Measurements from ENCODE around the gene KIF19. TPM values are rescaled to one million over a fixed set of nuclear protein-coding genes. Genes with fewer than 3 reads are reported as not detected.

The KIF19 gene
- total RNA-seq, 4 donors from 2014 or later, result 0.12 to 0.76 TPM; not detected in 2

DNA sequence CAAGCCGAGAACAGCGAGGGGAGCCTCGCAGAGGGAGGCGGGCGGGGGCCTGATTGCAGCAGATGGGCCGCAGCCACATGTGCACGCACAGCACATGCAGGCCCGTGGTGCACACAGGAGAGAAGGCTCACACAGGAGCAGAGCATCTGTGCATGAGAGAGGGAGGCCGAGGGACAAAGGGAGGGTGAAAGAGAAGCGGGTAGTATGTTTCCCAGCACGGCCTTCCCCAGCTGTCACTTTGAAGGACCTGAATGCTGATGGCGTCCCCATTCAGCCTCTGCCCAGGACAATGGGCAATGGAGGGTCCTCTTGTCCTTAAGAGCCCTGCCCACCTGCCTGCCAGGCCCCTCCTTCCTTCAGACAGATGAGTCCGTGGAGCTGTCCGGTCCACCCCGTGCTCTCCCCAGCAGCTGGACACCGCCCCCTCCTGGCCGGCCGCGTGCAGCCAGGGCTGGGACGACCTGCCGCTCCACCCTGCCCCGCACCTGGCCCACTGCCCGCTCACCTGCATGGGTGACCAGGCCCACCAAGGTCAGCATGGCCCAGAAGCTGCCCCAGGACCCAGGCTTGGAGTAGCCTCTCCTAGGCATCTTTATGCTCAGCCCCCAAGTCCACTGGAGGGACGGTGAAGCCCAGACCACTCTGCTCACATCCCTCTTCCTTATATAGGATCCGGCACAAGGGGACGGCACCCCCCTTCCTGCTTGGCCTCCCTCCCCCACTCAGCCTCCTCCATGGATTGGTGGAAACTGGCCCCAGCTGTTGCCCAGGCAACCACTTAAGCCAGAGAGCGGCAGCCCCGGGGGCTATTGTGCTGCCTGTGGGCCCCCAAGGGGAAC, 35.4 kb downstream of the KIF19 start, which contains the start of gene BTBD17:
Gene BTBD17, minus strand, starts transcription at position 639 of the 839 bp plus-strand sequence. Its CDS starts 49 bp downstream, at position 590.
- DNase-seq, result no peak

DNA sequence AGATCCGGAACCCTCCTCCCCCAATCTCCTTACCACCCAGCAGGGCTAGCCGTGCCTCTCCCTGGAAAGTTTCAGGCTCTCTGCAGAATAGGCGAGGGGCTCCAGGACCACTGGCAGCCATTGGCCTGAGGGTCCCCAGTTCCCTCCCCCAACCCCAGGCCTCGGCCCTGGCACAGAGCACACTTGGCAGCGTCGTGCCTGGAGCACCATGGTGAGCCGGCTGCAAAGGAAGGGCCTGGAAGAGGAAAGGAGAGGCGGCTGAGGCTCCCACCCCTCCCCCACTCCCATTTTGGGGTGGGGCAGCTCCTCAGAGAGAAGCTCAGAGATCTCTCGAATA, 36.0 kb downstream of the KIF19 start:
- 7 to 17% methylated on average over 1 to 4 of the region's 9 CpGs for WGBS, 2 donors
- Histone ChIP-seq H3K9me3 (no peaks in the 10 kb centered on the region), H3K4me1 (peaks cover 0 to 25% (median 4%) of the 10 kb centered on the region in 3 donors), H3K4me3 (no peak overlapping the region), H3K27ac (no peak overlapping the region), H3K36me3 (no peaks in the 10 kb centered on the region), H3K27me3 (peaks cover 6 to 66% (median 15%) of the 10 kb centered on the region in 4 donors)
- TF ChIP-seq, protein P1, sequence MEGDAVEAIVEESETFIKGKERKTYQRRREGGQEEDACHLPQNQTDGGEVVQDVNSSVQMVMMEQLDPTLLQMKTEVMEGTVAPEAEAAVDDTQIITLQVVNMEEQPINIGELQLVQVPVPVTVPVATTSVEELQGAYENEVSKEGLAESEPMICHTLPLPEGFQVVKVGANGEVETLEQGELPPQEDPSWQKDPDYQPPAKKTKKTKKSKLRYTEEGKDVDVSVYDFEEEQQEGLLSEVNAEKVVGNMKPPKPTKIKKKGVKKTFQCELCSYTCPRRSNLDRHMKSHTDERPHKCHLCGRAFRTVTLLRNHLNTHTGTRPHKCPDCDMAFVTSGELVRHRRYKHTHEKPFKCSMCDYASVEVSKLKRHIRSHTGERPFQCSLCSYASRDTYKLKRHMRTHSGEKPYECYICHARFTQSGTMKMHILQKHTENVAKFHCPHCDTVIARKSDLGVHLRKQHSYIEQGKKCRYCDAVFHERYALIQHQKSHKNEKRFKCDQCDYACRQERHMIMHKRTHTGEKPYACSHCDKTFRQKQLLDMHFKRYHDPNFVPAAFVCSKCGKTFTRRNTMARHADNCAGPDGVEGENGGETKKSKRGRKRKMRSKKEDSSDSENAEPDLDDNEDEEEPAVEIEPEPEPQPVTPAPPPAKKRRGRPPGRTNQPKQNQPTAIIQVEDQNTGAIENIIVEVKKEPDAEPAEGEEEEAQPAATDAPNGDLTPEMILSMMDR (IDR thresholded peaks at IDR 0.05), result no peak
- TF ChIP-seq POLR2A (IDR thresholded peaks at IDR 0.05), result no peak
- no peak for DNase-seq
- intact Hi-C loops (cut with DNase I), result no loop called here

More for the DNA sequence above, 35.4 kb downstream of the KIF19 start, which contains the start of gene BTBD17:
- no peak within 1 kb of the TSS for H3K4me3 ChIP-seq
- H3K36me3 ChIP-seq, result no peaks in the 10 kb centered on the region
- no peaks in the 10 kb centered on the region for H3K9me3 ChIP-seq
- intact Hi-C loops (cut with DNase I), result no loop called here
- WGBS, 2 donors, result 40 to 52% methylated on average over 11 to 18 of the region's 28 CpGs
- peaks cover 12 to 71% (median 15%) of the 10 kb centered on the region in 4 donors for H3K27me3 ChIP-seq
- no peak within 1 kb of the TSS for H3K27ac ChIP-seq
- TF ChIP-seq, protein P1 (IDR thresholded peaks at IDR 0.05), result peak; percentile 25 to 65 (median 56)
- TF ChIP-seq POLR2A (IDR thresholded peaks at IDR 0.05), result no peak
- H3K4me1 ChIP-seq, result peaks cover 0 to 31% (median 10%) of the 10 kb centered on the region in 3 donors

DNA sequence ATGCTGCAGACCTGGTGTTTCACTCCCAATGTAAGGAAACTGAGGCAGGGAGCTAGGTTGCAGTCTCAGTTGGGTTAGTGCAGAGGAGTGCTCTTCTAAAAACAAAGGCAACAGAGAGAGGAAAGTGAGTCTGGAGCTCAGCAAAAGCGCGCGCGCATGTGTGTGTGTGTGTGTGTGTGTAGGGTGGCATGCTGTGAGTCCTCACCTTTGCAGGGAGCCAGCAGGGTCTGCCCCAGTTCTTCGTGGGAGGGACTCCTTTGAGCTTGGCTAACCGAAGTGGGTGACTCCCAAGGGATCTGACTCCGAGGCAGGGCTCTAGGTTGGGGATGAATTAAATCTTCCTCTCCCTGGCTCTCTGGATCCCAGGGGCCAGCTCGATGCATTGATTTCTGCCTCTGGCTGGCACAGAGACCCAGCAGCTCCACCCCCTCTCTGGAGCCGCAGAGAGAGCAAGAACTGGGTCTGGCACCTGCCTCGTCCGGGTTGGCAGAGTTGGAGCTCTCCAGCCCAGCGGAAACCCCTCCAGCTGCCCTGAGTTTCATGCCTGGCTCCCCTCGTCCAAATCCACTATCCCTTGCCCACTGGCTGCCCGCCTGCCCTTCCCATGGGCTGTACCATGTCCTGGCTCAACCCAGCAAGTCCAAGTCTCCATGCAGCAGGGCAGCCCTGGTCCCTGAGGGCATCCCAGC, 36.9 kb downstream of the KIF19 start:
- DNase-seq, result no peak
- Histone ChIP-seq H3K36me3 (no peaks in the 10 kb centered on the region), H3K27ac (no peak overlapping the region), H3K27me3 (peaks cover under 1 to 66% (median 7%) of the 10 kb centered on the region in 4 donors), H3K9me3 (no peaks in the 10 kb centered on the region), H3K4me3 (no peak overlapping the region), H3K4me1 (peaks cover 0 to 16% (median 0%) of the 10 kb centered on the region in 3 donors)
- 53 to 62% methylated on average over 3 to 11 of the region's 14 CpGs for WGBS, 2 donors
- TF ChIP-seq, protein P1 (IDR thresholded peaks at IDR 0.05), result no peak
- no peak for TF ChIP-seq POLR2A (IDR thresholded peaks at IDR 0.05)
- intact Hi-C loops (cut with DNase I), result no loop called here

DNA sequence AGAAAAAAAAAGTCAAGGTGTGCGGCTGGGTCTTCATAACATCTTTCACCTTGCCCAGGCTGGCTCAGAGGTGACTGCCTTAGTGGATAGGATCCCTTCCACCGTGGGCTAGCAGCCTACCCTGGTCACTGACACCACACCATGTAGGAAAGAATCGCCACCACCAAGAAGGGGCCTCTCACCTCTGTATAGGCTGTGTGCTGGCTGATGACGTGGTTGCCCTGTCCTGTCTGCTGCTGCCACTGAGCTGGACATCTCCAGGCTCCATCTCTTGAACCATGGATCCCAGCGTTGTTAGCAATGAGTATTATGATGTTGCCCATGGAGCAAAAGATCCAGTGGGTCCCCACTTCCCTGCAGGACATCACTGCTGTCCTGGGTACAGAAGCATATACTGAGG, 41.2 kb downstream of the KIF19 start, which contains the start of gene GPR142:
Gene GPR142, plus strand, starts transcription at position 301 of the 400 bp plus-strand sequence. CDS start 2,035 bp downstream, outside the sequence.
- no peaks in the 10 kb centered on the region for H3K36me3 ChIP-seq
- peaks cover 0 to 61% (median 0%) of the 10 kb centered on the region in 4 donors for H3K27me3 ChIP-seq
- no peaks in the 10 kb centered on the region for H3K9me3 ChIP-seq
- DNase-seq, result no peak
- H3K4me3 ChIP-seq, result no peak within 1 kb of the TSS
- H3K4me1 ChIP-seq, result peaks cover 0 to 14% (median 6%) of the 10 kb centered on the region in 3 donors
- intact Hi-C loops (cut with DNase I), result no loop called here
- no peak for TF ChIP-seq POLR2A (IDR thresholded peaks at IDR 0.05)
- TF ChIP-seq, protein P1 (IDR thresholded peaks at IDR 0.05), result no peak
- no peak within 1 kb of the TSS for H3K27ac ChIP-seq
- 73 to 88% methylated on average over 3 to 5 of the region's 5 CpGs for WGBS, 2 donors
